Muscle of leg (tissue), 11 donors: ENCODE measurements around the gene KIF3C. TPM values are rescaled to one million over a fixed set of nuclear protein-coding genes. Genes with fewer than 3 reads are reported as not detected.
A peak's percentile ranks its signal among the peaks of the same experiment; 100 is the strongest.

ENCODE experiments used
- DNase-seq: peaks from one replicate; pipeline ENCODE4 v3.0.0; 2013
- H3K27ac ChIP-seq: one replicate; pipeline ENCODE4 v1.5.1; 2013; ENCODE audit warnings: mild to moderate bottlenecking, low read length, control low read depth
- H3K27me3 ChIP-seq: one replicate; pipeline ENCODE4 v1.6.1; 2013; ENCODE audit warnings: low read length; ENCODE audit not compliant: control insufficient read depth, insufficient read depth
- H3K36me3 ChIP-seq: one replicate; pipeline ENCODE4 v1.6.1; 2013; ENCODE audit warnings: low read length; ENCODE audit not compliant: control insufficient read depth, insufficient read depth
- H3K4me1 ChIP-seq: one replicate; pipeline ENCODE4 v1.6.1; 2013; ENCODE audit warnings: low read length; ENCODE audit not compliant: control insufficient read depth, insufficient read depth
- H3K4me3 ChIP-seq: one replicate; pipeline ENCODE4 v1.5.1; 2013; ENCODE audit warnings: low read length, control low read depth
- H3K9me3 ChIP-seq: replicated peaks from 2 replicates; pipeline ENCODE4 v1.6.1; 2013; ENCODE audit warnings: low read depth, low read length; ENCODE audit not compliant: control insufficient read depth
- WGBS: methylation state at CpG from one replicate; pipeline ENCODE4 v1.1.5; 2013; ENCODE audit warnings: missing lambda C conversion rate; ENCODE audit not compliant: insufficient coverage; 5-methylcytosine and 5-hydroxymethylcytosine counted together
- polyA plus RNA-seq, 8 donors: library from polyadenylated mRNA; unstranded; fragments of 120-200 nt; gene quantifications; one replicate each; pipeline versions ENCODE4 v1.2.1 to v1.2.3, GENCODE V29; 2013; ENCODE audit warnings: inconsistent platforms in 1 of 8, low replicate concordance in 1 of 8; ENCODE audit not compliant: insufficient read length in 8 of 8, insufficient read depth in 1 of 8
- total RNA-seq: library from RNA; stranded (reverse); fragments of 120-200 nt; gene quantifications from one replicate; pipeline ENCODE4 v1.2.4, GENCODE V29; 2013

The KIF3C gene
- total and polyA plus RNA-seq, 9 donors = 3.5 to 16.4 (median 8.7) TPM

- Histone ChIP-seq H3K27me3 (no peaks in the 10 kb centered on the region), H3K9me3 (no peaks in the 10 kb centered on the region), H3K27ac (no peak overlapping the region), H3K4me3 (no peak overlapping the region), H3K36me3 (no peaks in the 10 kb centered on the region), H3K4me1 (no peaks in the 10 kb centered on the region)
- 100% methylated on average over 1 of the region's 5 CpGs for WGBS
- DNase-seq = no peak
These were observed 90.6 kb downstream of the KIF3C start for GRCh38 chr2:25891672-25892071.

GRCh38 chr2:25887624-25888242 is 94.6 kb downstream of the KIF3C start:
- no peaks in the 10 kb centered on the region for H3K36me3 ChIP-seq
- H3K4me1 ChIP-seq = no peaks in the 10 kb centered on the region
- 75% methylated on average over 3 of the region's 5 CpGs for WGBS
- no peak overlapping the region for H3K4me3 ChIP-seq
- H3K27ac ChIP-seq = no peak overlapping the region
- H3K27me3 ChIP-seq = peaks cover 2% of the 10 kb centered on the region
- DNase-seq = no peak
- H3K9me3 ChIP-seq = no peaks in the 10 kb centered on the region

- WGBS = 100% methylated on average over 1 of the region's 2 CpGs
- H3K36me3 ChIP-seq = no peaks in the 10 kb centered on the region
- H3K9me3 ChIP-seq = no peaks in the 10 kb centered on the region
- H3K27me3 ChIP-seq = peaks cover 10% of the 10 kb centered on the region
- no peaks in the 10 kb centered on the region for H3K4me1 ChIP-seq
- no peak overlapping the region for H3K27ac ChIP-seq
- H3K4me3 ChIP-seq = no peak overlapping the region
- no peak for DNase-seq
These were observed 96.4 kb downstream of the KIF3C start for GRCh38 chr2:25885933-25886332.

- H3K4me3 ChIP-seq = no peak overlapping the region
- no peaks in the 10 kb centered on the region for H3K9me3 ChIP-seq
- H3K4me1 ChIP-seq = peaks cover 5% of the 10 kb centered on the region
- no peak for DNase-seq
- WGBS = no CpG with 5 or more reads among the region's 4 CpGs
- H3K27ac ChIP-seq = no peak overlapping the region
- H3K36me3 ChIP-seq = no peaks in the 10 kb centered on the region
- peaks cover 10% of the 10 kb centered on the region for H3K27me3 ChIP-seq
These were observed 100.5 kb downstream of the KIF3C start for GRCh38 chr2:25881764-25882163.

- Histone ChIP-seq H3K27ac (peak overlapping the region; percentile 84), H3K4me1 (peaks cover 5% of the 10 kb centered on the region), H3K36me3 (peaks cover 4% of the 10 kb centered on the region), H3K9me3 (no peaks in the 10 kb centered on the region), H3K4me3 (no peak overlapping the region), H3K27me3 (peaks cover 10% of the 10 kb centered on the region)
- peak; percentile 3 for DNase-seq
- WGBS = 78% methylated on average over 2 of the region's 5 CpGs
These were observed 103.1 kb downstream of the KIF3C start for GRCh38 chr2:25879133-25879730.

- Histone ChIP-seq H3K4me3 (peak within 1 kb of the TSS; percentile 99), H3K27ac (peak within 1 kb of the TSS; percentile 98), H3K4me1 (peaks cover 5% of the 10 kb centered on the region), H3K36me3 (peaks cover 4% of the 10 kb centered on the region), H3K27me3 (peaks cover 8% of the 10 kb centered on the region), H3K9me3 (no peaks in the 10 kb centered on the region)
- WGBS = under 1% methylated on average over 50 of the region's 56 CpGs
- DNase-seq = peak; percentile 99
These were observed 103.8 kb downstream of the KIF3C start, which contains the start of gene ASXL2 for GRCh38 chr2:25878361-25879132. Gene ASXL2 (minus strand): TSS chr2:25878487. CDS start chr2:25878222, 265 bp downstream.

- H3K27ac ChIP-seq = peak overlapping the region; percentile 98
- H3K9me3 ChIP-seq = no peaks in the 10 kb centered on the region
- H3K4me3 ChIP-seq = peak overlapping the region; percentile 99
- H3K27me3 ChIP-seq = peaks cover 8% of the 10 kb centered on the region
- H3K36me3 ChIP-seq = peaks cover 4% of the 10 kb centered on the region
- WGBS = under 1% methylated on average over 55 of the region's 64 CpGs
- DNase-seq = peak; percentile 79
- H3K4me1 ChIP-seq = peaks cover 5% of the 10 kb centered on the region
These were observed 104.6 kb downstream of the KIF3C start for GRCh38 chr2:25877431-25878360.

Other genes starting within 250 kb of the KIF3C start
- gene ASXL2, start 104.0 kb downstream of the KIF3C start, total RNA-seq = 8.0 TPM
- 10 to 100 TPM in 6 of 8 donors, 1 to 10 TPM in 2; 8.6 to 14.9 (median 12.2) TPM for gene ASXL2, start 104.0 kb downstream of the KIF3C start, polyA plus RNA-seq
- gene RAB10, start 51.6 kb upstream of the KIF3C start, total RNA-seq = 50.5 TPM
- 100 to 1,000 TPM in 4 of 8 donors, 10 to 100 TPM in 4; 69.6 to 107 (median 98.8) TPM for gene RAB10, start 51.6 kb upstream of the KIF3C start, polyA plus RNA-seq
- 2.5 TPM for gene GAREM2, start 190.6 kb upstream of the KIF3C start, total RNA-seq
- 10 to 100 TPM in 1 of 8 donors, 1 to 10 TPM in 7; 3.3 to 11.1 (median 6.3) TPM for gene GAREM2, start 190.6 kb upstream of the KIF3C start, polyA plus RNA-seq